Measurements from ENCODE around the gene CRB3.
"Not testable (repeated sequence)": the region's sequence is repeated elsewhere in the genome, so short reads cannot be mapped to it uniquely, and the experiment has no call there.

Gene CRB3, protein sequence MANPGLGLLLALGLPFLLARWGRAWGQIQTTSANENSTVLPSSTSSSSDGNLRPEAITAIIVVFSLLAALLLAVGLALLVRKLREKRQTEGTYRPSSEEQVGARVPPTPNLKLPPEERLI

GRCh38 chr19:6464070-6464873 is at the start of gene CRB3:
CRB3 (plus strand) TSS chr19:6464271; CDS start chr19:6464702, 431 bp downstream.
- DNase-seq: no peak

DNA sequence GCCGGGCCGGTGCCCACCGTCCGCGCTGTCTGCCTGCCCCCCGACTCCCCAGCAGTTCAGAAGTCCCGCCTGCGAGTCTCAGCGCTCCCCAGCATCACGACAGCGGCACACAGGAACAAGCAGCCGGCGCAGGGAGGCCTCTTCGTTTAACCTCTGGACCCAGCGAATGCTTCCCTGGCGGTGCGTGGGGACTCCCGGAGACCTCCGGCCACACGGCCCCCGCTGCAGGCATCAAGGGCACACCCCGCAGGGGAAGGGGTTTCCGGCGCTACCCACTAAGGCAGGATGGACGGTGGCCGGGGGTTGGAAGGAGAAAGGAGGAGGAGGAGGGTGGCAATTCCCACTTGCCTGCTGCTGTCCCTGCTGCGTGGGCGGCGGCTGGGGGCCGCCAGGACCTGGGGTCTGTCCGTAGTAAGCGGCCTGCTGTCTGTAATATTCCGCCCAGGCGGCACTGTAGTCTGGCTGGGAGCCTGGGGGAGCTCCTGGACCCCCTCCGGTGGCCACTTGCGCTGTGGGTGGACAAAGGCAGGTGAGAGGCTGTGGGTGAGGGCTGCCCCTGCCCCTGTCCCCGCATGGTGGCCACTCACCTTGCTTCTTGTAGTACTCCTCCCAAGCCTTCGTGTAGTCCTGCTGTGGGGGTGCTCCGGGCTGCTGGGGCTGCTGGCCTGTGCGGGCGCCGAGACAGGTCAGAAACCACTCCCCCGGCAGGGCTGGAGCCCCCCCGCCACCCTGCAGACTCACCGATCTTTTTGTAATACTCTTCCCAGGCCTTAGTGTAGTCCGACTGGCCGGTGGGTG is 49.1 kb upstream of the CRB3 start:
- no peak for DNase-seq

- no peak for DNase-seq
Measured at GRCh38 chr19:6415591-6416190, 48.4 kb upstream of the CRB3 start.

DNA sequence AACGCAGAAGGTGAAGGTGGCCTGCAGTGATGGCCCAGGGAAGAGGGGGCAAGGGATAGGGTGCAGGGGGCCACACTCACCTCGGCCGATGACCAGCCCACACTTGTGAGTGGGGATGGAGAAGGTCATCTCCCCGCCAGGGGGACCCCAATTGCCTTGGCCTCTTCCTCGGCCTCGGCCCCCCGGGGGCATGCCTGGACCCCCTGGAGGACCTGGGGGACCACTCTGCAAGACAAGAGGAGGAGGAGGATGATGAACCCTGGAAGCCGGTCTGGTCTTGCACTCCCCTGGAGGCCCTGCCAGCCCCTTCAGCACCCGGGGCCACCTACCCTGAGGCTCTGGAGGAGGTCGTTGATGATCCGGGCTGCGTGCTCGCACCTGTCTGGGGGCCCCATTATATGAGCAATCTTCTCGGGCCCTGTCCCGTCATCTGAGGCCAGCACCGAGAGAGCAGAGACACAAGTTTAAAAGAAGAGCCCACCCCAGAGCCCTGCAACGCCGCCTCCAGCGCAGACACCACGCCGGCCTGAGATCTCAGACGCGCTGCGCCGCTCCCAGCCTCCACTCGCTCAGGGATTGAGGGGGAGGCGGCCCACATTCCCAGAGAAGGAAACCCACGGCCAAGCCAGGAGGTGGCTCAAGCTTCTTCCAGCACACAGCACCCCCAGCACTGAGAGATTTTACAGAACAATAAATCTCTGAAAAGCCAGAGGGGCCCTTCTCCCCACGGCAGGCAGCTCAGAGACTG is 47.2 kb upstream of the CRB3 start:
- DNase-seq: no peak

GRCh38 chr19:6417713-6418561 is 46.1 kb upstream of the CRB3 start:
- DNase-seq: no peak

- DNase-seq: no peak
Measured at GRCh38 chr19:6418562-6418932, 45.5 kb upstream of the CRB3 start.

GRCh38 chr19:6421075-6422014 is 42.7 kb upstream of the CRB3 start:
- DNase-seq: no peak

DNA sequence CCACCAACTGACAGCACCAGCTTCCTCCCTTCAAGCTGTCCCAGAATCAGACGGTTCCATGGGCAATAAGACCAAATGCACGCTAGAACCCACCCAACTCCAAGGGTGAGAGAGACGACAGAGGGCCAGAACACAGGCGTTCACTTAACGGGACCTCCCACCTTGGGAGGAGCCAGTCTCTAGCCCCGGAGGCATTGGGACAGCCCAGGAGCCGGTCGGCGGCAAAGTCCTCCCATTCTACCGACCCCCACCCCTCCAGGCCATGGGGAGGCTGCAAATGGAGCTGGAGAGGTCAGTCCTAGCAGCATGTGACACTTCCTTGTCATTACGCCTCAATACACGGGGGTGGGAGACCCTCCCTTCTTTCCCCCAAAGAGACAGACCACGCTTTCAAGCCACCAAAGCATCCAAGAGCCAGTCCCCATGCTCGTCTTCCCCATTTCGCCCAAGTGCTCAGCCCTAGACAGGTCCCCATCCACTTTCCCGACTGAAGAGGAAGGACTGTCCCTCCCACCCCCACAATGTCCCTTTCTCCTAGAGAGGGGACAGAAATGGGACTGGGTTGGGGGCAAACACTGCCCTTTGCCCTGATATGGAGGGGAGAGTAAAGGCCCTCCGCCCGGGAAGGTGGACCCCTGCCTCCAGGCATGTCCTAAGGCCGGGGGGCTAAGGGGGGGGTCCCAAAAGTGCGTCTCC is 40.4 kb upstream of the CRB3 start:
- DNase-seq: peak; percentile 29

DNA sequence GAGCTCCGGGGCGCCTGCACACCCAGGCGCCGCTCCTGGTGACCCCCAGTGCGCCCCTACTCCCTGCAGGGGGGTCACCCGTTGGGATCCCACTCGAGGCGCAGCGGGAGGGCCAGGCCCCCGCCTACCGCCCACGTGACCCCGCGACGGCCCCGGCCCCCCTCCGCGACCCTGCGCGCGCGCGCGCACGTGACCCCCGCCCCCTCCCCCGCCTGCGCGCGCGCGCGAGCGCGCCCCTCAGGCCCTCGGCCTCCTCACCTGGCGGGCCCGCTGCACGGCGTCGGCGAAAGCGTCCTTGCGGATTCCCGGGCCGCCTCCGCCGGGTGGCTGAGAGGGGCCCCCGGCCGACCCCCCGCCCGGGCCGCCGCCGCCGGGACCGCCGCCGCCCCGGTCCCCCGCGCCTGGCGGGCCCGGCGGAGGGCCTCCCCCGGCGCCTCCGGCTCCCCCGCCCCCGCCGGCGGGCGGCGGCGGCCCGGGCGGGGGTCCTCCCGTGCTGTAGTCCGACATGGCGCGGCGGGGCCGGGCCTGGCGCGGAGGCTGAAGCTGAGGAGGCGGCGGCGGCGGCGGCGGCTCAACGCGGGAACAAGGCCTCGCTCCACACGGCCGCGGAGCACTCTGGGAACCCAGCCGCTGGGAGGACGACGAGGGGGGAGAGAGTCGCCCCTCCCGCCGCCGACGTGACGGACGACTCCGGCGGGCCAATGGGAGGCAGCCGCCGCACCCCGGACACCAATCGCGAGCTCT is 39.7 kb upstream of the CRB3 start, which contains the start of gene KHSRP:
Gene KHSRP, minus strand, starts transcription at position 617 of the 744 bp plus-strand sequence. Its CDS starts 110 bp downstream, at position 507.
- DNase-seq: peak; percentile 22

- peak; percentile 100 for DNase-seq
Measured at GRCh38 chr19:6424939-6425731, 38.9 kb upstream of the CRB3 start.

GRCh38 chr19:6425732-6426620 is 38.1 kb upstream of the CRB3 start:
- peak; percentile 29 for DNase-seq

DNA sequence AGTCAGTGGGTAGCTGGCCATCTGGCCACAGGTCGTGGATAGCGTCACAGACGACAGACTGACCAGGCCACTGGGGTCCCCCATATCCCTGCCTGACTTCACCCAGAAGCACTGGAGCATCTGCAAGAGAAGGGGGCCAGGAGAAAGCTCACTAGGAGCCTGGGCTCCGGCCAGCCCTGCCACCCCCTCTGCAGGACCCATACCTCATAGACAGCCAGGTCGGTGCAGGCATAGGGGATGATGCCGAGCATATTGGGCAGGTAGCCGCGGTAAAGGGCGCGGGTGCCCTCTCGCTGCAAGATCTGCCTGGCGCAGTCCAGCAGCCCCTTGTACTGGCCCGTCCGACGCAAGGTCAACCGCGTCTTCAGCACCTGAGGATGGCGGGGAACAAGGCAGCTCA is 36.9 kb upstream of the CRB3 start:
- no peak for DNase-seq

- DNase-seq: not testable (repeated sequence)
Measured at GRCh38 chr19:6428692-6429418, 35.2 kb upstream of the CRB3 start.

- DNase-seq: no peak
Measured at GRCh38 chr19:6429419-6430221, 34.5 kb upstream of the CRB3 start.

GRCh38 chr19:6431891-6432290 is 32.2 kb upstream of the CRB3 start:
- DNase-seq: no peak

Data from NCI-H82 (cell line).